Smooth muscle cell (in vitro differentiated cells): ENCODE results near the gene STIMATE. TPM values are rescaled to one million over a fixed set of nuclear protein-coding genes. Genes with fewer than 3 reads are reported as not detected.

Experiments
- DNase-seq: peaks from one replicate; lab custom pipeline; 2025; ENCODE audit not compliant: unreplicated experiment; lab: John Stamatoyannopoulos, UW
- H2AFZ ChIP-seq: fragments of 200-600 bp; sonication (generic); 2 replicates; pipeline ENCODE4 v1.6.0; 2016; ENCODE audit warnings: antibody characterized with exemption, low read depth, mild to moderate bottlenecking
- H3F3A ChIP-seq: fragments of 200-600 bp; sonication (generic); 2 replicates; pipeline ENCODE4 v1.6.0; 2017; ENCODE audit warnings: antibody characterized with exemption, low read depth
- H3K27ac ChIP-seq: fragments of 200-600 bp; sonication (generic); 2 replicates; pipeline ENCODE4 v1.5.1; 2016; ENCODE audit warnings: low read depth, mild to moderate bottlenecking
- H3K27me3 ChIP-seq: fragments of 200-600 bp; sonication (generic); 2 replicates; pipeline ENCODE4 v1.6.1; 2016; ENCODE audit warnings: low read depth, mild to moderate bottlenecking
- H3K36me3 ChIP-seq: fragments of 200-600 bp; sonication (generic); 2 replicates; pipeline ENCODE4 v1.5.1; 2016; ENCODE audit warnings: low read depth
- H3K4me1 ChIP-seq: fragments of 200-600 bp; sonication (generic); 2 replicates; pipeline ENCODE4 v1.5.1; 2016; ENCODE audit warnings: low read depth
- H3K4me2 ChIP-seq: fragments of 200-600 bp; sonication (generic); 2 replicates; pipeline ENCODE4 v1.6.0; 2016; ENCODE audit warnings: mild to moderate bottlenecking
- H3K4me3 ChIP-seq: fragments of 200-600 bp; sonication (generic); 2 replicates; pipeline ENCODE4 v1.5.1; 2016; ENCODE audit warnings: mild to moderate bottlenecking
- H3K79me2 ChIP-seq: fragments of 200-600 bp; sonication (generic); 2 replicates; pipeline ENCODE4 v1.6.0; 2016; ENCODE audit warnings: low read depth, mild to moderate bottlenecking
- H3K9ac ChIP-seq: fragments of 200-600 bp; sonication (generic); 2 replicates; pipeline ENCODE4 v1.6.0; 2016; ENCODE audit warnings: low read depth
- H3K9me3 ChIP-seq: fragments of 200-600 bp; sonication (generic); replicated peaks from 2 replicates; pipeline ENCODE4 v1.5.1; 2016; ENCODE audit warnings: low read depth
- H4K20me1 ChIP-seq: fragments of 200-600 bp; sonication (generic); 2 replicates; pipeline ENCODE4 v1.6.0; 2016; ENCODE audit warnings: low read depth
- CTCF ChIP-seq: fragments of 200-600 bp; sonication (generic); IDR thresholded peaks from 2 replicates; pipeline ENCODE4 v1.5.1; 2017; ENCODE audit warnings: borderline replicate concordance, mild to moderate bottlenecking, antibody characterized with exemption; ENCODE audit not compliant: insufficient read depth, poor library complexity, severe bottlenecking
- WGBS: methylation state at CpG from one replicate; pipeline ENCODE4 v1.1.7; 2016; ENCODE audit warnings: low lambda C conversion rate; 5-methylcytosine and 5-hydroxymethylcytosine counted together
- polyA plus RNA-seq: library from polyadenylated mRNA; unstranded; fragments of >200 nt; fragmentation: Nextera tagmentation; extraction: Ambion mirVana; gene quantifications from 2 replicates; pipeline ENCODE4 v1.2.1, GENCODE V29; 2016
- total RNA-seq: library from RNA; depleted of rRNA; stranded (reverse); fragments of >200 nt; gene quantifications from 2 replicates; pipeline ENCODE4 v1.2.3, GENCODE V29; 2014

The STIMATE gene
- total and polyA plus RNA-seq, 2 experiments from 2014 or later: 12.8 to 18.1 TPM

GRCh38 chr3:52836986-52837385 is 60.4 kb downstream of the STIMATE start:
- Histone ChIP-seq H3K79me2 (no peaks in the 10 kb centered on the region), H3K27ac (no peak overlapping the region), H3K4me2 (no peak overlapping the region), H3K4me3 (no peak overlapping the region), H4K20me1 (no peaks in the 10 kb centered on the region), H3K9me3 (no peaks in the 10 kb centered on the region), H2AFZ (no peak overlapping the region), H3K4me1 (no peaks in the 10 kb centered on the region), H3K27me3 (no peaks in the 10 kb centered on the region), H3K36me3 (no peaks in the 10 kb centered on the region), H3K9ac (no peak overlapping the region), H3F3A (no peaks in the 10 kb centered on the region)
- TF ChIP-seq CTCF: no peak
- no peak for DNase-seq
- WGBS: 98% methylated on average over 4 of the region's 4 CpGs

GRCh38 chr3:52836471-52836845 is 60.9 kb downstream of the STIMATE start:
- Histone ChIP-seq H3K27ac (no peak overlapping the region), H3K4me3 (no peak overlapping the region), H2AFZ (no peak overlapping the region), H3F3A (no peaks in the 10 kb centered on the region), H3K9ac (no peak overlapping the region), H3K36me3 (no peaks in the 10 kb centered on the region), H3K9me3 (no peaks in the 10 kb centered on the region), H3K79me2 (no peaks in the 10 kb centered on the region), H4K20me1 (no peaks in the 10 kb centered on the region), H3K27me3 (no peaks in the 10 kb centered on the region), H3K4me1 (no peaks in the 10 kb centered on the region), H3K4me2 (no peak overlapping the region)
- TF ChIP-seq CTCF: no peak
- DNase-seq: no peak
- WGBS: 95% methylated on average over 5 of the region's 5 CpGs

GRCh38 chr3:52835766-52836470 is 61.4 kb downstream of the STIMATE start:
- H3K4me3 ChIP-seq: no peak overlapping the region
- no peaks in the 10 kb centered on the region for H3K4me1 ChIP-seq
- H3K36me3 ChIP-seq: no peaks in the 10 kb centered on the region
- H3K27me3 ChIP-seq: no peaks in the 10 kb centered on the region
- no peaks in the 10 kb centered on the region for H3K79me2 ChIP-seq
- no peaks in the 10 kb centered on the region for H3K9me3 ChIP-seq
- no peak overlapping the region for H2AFZ ChIP-seq
- no peaks in the 10 kb centered on the region for H3F3A ChIP-seq
- no peak overlapping the region for H3K4me2 ChIP-seq
- WGBS: 98% methylated on average over 8 of the region's 8 CpGs
- H4K20me1 ChIP-seq: no peaks in the 10 kb centered on the region
- no peak overlapping the region for H3K9ac ChIP-seq
- no peak overlapping the region for H3K27ac ChIP-seq
- no peak for DNase-seq
- no peak for TF ChIP-seq CTCF
